ENCODE measurements around the gene CISTR.

The CISTR gene

DNA sequence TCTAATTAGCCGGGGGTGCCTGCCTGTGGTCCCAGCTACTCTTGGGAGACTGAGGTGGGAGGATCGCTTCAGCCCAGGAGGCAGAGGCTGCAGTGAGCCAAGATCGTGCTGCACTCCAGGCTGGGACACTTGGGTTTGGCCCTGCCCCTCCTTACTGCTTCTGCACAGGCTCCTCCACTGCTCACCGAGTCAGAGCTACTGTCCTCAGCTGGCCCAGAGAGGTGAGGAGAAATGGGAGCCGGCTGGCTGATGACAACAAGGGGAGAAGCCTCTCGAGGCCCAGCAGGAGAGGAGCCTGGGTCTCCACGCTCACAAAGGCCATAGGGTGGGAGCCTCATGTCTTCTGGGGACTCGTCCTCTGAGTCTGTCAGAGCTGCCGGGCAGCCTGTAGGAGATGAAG lies 38.3 kb downstream of the CISTR start:
- DNase-seq: no peak

DNA sequence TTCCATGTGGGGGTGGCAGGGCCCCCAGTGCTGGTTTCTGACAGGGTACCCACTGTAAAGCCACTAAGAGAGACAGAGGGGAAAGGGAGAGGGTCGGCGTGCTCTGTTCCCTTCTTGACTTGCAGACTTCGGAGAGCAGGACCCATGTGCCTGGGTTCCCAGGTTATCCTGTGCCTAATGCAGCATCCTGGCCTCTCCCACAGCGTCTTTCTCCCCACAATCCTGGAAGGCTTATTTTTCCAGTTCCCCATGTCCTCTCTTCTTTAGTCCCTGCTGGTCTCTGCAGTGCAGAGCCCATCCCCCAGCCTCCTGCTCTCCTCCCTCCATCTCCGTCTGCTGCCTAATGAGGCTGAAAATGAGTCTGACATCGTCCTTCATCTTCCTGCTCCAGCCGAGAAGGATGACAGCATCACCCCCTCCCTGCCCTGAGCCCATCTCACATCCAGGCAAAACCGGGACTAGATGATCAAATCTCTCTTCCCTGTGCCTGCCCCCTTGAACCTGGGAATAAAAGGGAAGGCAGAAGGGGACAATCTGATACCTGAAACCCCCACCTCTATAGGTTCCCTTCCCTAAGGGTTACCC lies 39.6 kb downstream of the CISTR start:
- DNase-seq: no peak

DNA sequence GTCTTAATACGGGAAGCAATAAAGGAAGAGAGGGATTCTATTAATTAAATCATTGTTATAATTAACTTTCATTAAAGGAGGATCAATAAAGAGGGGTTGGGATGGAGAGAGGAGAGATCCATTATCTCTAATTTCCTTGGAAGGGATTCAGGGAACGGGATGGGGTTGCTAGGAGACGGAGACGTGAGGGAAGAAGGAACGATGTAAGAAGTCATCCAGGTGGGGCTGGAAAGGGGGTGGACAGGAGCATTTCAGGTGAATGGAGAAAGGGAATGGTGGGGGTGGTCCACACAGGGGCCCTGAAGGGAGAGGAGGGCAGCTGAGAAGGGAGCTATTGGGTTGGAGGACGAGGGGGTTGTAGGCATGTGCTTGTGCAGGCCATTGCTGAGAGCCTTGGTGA lies 41.7 kb downstream of the CISTR start:
- DNase-seq: no peak

DNA sequence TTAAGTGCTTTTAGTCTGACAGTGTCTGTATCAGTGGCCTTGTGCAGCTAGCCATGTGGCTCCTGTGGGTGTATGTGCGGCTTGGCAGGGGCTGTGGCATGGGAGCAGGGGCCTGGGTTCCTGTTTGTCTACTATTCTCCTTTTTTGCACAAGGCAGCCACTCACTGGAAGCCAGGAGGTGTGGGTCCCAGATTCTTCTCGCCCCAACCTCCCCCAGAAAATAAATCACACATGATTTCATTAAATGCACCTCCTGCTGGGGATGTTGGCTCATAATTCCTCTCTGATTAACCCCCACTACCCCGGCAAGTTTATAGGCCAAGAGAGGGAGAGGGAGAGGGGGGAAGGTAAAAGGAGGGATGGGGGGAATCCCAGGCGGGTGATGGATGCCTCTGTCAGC lies 42.1 kb downstream of the CISTR start:
- no peak for DNase-seq

DNA sequence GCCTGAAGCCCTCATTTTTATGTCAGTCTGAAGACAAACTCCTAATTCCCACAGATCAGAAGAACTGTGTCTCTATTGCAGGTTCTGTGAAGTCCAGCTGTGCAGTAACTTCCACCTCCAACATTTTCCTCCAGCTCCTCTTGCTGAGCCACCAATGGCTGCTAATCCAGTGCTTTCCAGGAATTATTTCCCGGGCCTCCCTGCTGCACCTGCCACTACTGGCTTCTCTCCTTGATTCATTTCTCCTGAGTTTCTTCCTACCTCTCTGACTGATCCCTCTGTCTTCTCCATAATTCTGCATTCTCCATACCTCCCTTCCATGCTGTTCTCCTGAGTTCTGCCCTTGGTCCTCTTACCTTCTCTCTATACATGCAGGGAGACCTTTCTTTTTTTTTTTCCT lies 45.7 kb downstream of the CISTR start:
- DNase-seq: no peak

DNA sequence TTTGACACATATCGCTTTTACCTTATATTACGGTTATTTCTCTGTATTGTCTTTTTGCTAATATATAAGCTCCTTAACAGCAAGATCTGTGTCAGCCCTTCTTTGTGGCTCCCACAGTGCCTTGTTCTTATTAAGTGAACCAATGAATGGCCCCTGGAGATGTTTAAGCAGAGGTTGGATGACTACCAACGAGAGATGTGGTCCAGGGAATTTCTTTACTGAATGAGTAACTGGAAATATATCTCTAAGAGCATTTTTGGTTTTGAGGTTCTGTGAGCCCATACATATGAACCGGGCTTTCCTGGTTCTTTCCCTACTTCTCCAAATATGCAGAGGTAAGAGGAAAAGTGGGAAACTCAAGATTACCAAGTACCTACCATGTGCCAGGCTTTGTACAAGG lies 48.0 kb downstream of the CISTR start:
- DNase-seq: no peak

DNA sequence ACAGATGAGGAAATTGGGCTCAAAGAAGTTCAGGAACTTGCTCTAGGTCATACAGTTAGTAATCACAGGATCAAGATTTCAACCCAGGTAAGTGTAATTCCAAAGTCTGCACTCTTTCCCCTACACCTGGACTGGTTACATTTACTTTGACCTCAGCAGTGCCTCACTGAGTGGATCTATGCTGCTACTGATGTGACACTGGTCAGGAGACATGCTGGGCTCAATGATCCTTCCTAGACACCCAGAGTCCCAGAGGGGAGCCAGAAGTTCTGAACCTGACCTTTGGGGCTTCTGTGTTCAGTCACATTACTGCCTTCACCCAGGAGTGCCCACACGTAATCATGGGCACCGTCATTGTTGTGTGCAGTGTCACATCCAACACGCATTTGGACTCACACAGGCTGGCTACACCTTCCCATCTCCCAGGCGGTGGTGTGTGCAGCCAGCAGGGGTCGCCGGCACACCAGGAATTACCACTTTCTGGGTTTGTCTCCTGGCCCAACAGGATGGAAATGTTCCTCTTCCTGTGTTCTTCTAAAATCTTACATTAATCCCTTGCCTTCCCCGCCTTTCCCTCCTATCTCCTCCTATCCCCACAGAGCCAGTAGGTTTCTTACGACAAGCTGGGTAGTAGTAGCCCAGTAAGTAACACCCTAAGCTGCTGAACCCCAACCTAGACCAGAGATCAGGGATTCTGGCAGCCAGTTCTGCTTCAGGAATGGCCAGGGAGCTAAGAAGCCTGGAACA lies 50.1 kb downstream of the CISTR start:
- peak; percentile 48 to 58 (median 54) for DNase-seq

DNA sequence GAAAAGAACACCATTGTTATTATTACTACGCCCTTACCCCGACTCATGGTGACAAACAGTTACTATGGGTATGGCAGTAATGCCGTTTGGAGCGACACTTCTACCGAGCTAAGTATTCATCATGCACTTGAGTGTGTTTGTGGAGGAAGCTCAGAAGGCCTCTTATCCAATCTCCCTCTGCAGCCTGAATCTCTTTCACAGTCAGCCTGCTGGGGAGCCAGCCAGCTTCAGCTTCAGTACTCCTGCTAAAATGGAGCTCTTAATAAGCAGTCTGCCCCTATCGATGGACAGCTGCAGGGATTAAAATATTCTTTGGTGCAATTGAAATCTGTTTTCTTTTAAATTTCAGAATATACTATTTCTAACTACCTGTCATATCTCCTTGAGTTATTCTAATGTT lies 51.2 kb downstream of the CISTR start:
- no peak for DNase-seq

DNA sequence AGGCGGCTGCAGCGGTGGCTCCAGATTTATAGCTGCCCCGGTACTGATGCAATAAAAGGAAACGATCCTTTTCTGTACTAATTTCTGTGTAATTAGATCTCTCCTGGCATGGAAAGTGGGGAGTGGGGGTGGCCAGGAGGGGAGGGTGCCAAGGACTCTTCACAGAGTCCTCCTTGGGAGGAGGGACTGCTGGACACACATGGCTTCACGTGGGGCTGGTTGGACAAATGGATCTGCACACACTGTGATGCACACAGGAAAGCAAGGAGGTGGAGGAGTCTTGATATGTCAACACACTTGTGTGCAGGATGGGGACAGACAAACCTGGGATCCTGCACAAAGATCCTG lies 52.1 kb downstream of the CISTR start:
- no peak for DNase-seq

DNA sequence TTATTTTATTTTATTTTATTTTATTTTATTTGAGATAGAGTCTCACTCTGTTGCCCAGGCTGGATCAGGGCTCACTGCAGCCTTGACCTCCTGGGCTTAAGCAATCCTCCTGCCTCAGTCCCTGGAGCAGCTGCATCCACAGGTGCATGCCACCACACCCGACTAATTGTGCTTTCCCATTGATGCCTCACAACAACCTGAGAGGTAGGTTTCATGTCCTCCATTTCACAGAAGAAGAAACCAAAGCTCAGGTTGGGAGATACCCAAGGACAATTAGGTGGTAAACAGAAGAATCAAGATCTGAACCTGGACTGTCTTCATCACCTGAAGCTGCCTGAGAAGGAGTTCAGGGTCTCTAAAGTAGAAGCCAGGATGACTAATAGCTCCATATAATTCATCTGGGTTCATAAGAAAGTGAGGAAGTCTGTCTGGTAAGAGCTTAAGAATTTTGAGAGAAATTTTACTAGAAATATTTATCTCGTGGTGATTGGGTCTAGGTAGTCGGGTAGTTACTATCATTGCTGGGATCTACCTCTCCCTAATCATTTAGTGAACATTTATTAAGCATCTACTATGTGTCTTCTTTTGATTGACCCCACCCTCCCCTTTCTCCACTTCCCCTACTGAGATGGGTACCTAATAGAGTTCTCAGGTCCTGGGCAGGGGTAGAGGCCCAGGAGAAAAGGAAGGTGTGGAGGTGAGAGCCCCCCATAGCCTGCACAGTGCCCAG lies 52.7 kb downstream of the CISTR start:
- no peak for DNase-seq

DNA sequence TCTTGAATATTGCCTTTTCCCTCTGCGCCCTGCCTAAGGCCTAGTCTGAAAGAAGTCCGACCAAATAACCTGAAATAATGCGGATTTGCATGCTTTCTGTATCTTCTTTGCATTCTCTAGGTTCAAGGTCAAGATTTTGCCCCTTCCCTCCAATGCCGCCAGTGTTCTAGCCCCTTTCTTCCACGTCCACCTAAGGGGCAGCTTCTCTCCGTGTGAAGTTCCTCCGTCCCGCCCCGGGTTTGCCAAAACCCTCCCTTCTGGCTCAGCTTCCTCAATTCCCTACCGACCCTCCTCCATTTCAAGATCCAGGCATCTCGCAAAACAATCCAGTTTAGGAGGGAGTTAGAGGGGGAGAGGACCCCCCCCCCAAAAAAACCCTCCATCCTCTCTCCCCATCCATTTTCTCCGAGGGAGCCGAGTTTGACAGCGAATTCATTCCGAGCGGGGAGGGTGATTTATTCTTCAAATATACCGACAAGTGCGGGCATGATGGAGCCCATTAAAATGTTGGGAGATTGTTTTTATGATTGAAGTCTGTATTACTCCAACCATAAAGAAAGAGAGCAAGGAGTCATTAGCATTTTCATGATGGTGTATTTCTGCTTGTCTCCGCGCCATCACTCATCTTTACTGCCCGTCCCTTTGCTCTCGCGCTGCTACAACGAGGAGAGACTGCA lies 55.0 kb downstream of the CISTR start:
- no peak for DNase-seq
